ENCODE measurements around the gene PAGE3.

DNA sequence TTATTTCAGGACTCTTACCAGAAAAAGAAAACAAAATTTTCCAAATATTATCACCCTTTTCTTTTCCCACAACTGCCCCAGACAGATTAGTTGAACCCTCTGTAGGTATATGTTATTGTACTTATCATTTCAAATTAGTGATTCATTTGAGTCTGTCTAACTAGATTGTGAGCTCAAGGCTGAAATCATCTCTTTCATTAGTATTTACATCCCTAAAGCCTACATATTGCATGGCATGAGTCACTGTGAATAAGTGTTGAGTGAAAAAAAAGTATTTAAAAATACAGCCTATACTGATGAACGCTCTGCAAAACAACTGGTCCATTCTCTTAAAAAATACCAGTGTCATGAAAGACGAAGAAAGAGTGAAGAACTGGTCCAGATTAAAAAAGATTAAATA lies 3.9 kb downstream of the PAGE3 start:
- TF ChIP-seq EZH2 (IDR thresholded peaks at IDR 0.05; ENCODE audit: insufficient read depth, poor library complexity, severe bottlenecking), result no peak
- TF ChIP-seq EZH2phosphoT487 (IDR thresholded peaks at IDR 0.05; ENCODE audit: insufficient read depth, low read depth), result no peak

Measured in GM23248 (cell line).